Activated naive CD4-positive, alpha-beta T cell treated with anti-CD3 and anti-CD28 coated beads for 36 hours (primary cell): ENCODE data around the gene RASGRP2. TPM values are rescaled to one million over a fixed set of nuclear protein-coding genes. Genes with fewer than 3 reads are reported as not detected.

Experiments
- CTCF ChIA-PET: fragments of 350-600 bp; sonication (Branson Sonifier 250); formaldehyde crosslinking; loops from one replicate; lab custom pipeline; 2021; ENCODE audit warnings: antibody characterized with exemption; lab: Charles Lee
- DNase-seq: peaks from one replicate; pipeline ENCODE4 v3.0.0-alpha.2; 2020
- H3K27ac Mint-ChIP-seq: one replicate; pipeline ENCODE4 v1.8.0; 2021; ENCODE audit warnings: mild to moderate bottlenecking, mixed read lengths
- H3K27me3 Mint-ChIP-seq: one replicate; pipeline ENCODE4 v1.8.0; 2021; ENCODE audit warnings: low read depth, mixed read lengths
- H3K36me3 Mint-ChIP-seq: one replicate; pipeline ENCODE4 v1.8.0; 2021; ENCODE audit warnings: low read depth, mixed read lengths
- H3K4me1 Mint-ChIP-seq: one replicate; pipeline ENCODE4 v1.8.0; 2021; ENCODE audit warnings: low read depth, mixed read lengths
- H3K4me3 Mint-ChIP-seq: one replicate; pipeline ENCODE4 v1.8.0; 2021; ENCODE audit warnings: mild to moderate bottlenecking, moderate library complexity, mixed read lengths
- H3K9me3 Mint-ChIP-seq: one replicate; pipeline ENCODE4 v1.8.0; 2021; ENCODE audit warnings: mixed read lengths
- intact Hi-C: fragments of 100-400 bp; cut with micrococcal nuclease; formaldehyde crosslinking; loops from one replicate; pipeline ENCODE4 v1.15.1; 2023
- total RNA-seq, 2 experiments: library from RNA; stranded (reverse); gene quantifications; one replicate each; pipeline ENCODE4 v1.2.3, GENCODE V29; 2021

Gene RASGRP2
- total RNA-seq, 2 experiments from 2014 or later, result 5.2 to 5.6 TPM

GRCh38 chr11:64767344-64768299 lies 23.7 kb upstream of the RASGRP2 start:
- CTCF ChIA-PET, result interaction anchor here (0.7 to 2.3 kb wide), 6 partner anchors 8 to 83 kb away, joined by 3 to 8 read pairs (median 4); partner anchors contain the start of gene PYGM
- peak; percentile 90 for DNase-seq

GRCh38 chr11:64766881-64767280 lies 22.9 kb upstream of the RASGRP2 start:
- H3K36me3 Mint-ChIP-seq, result peaks cover 82% of the 10 kb centered on the region
- intact Hi-C loops, result no loop called here
- H3K27me3 Mint-ChIP-seq, result no peaks in the 10 kb centered on the region
- H3K27ac Mint-ChIP-seq, result no peak overlapping the region
- CTCF ChIA-PET, result interaction anchor here (0.6 to 2.6 kb wide), 4 partner anchors 9 to 78 kb away, joined by 4 to 8 read pairs (median 5); partner anchors contain the start of gene RASGRP2
- no peak for DNase-seq
- no peaks in the 10 kb centered on the region for H3K9me3 Mint-ChIP-seq
- H3K4me3 Mint-ChIP-seq, result no peak overlapping the region
- peaks cover 95% of the 10 kb centered on the region for H3K4me1 Mint-ChIP-seq

More at GRCh38 chr11:64767344-64768299, 23.7 kb upstream of the RASGRP2 start:
- Mint-ChIP-seq H3K27ac (peak overlapping the region; percentile 89), H3K4me1 (peaks cover 96% of the 10 kb centered on the region), H3K36me3 (peaks cover 84% of the 10 kb centered on the region), H3K27me3 (no peaks in the 10 kb centered on the region), H3K9me3 (no peaks in the 10 kb centered on the region), H3K4me3 (peak overlapping the region; percentile 19)
- intact Hi-C loops, result no loop called here

- no peak for DNase-seq
- Mint-ChIP-seq H3K4me1 (peaks cover 94% of the 10 kb centered on the region), H3K4me3 (no peak overlapping the region), H3K27me3 (no peaks in the 10 kb centered on the region), H3K9me3 (no peaks in the 10 kb centered on the region), H3K27ac (peak overlapping the region; percentile 71), H3K36me3 (peaks cover 74% of the 10 kb centered on the region)
- intact Hi-C loops, result loop anchor here (2.0 kb wide), 1 partner anchor 13 kb away; the partner anchor contains the start of gene SF1
- CTCF ChIA-PET, result interaction anchor here (0.6 to 2.6 kb wide), 3 partner anchors 10 to 77 kb away, joined by 4 to 6 read pairs (median 4); partner anchors contain the start of gene RASGRP2
Observed at GRCh38 chr11:64765851-64766665, 22.1 kb upstream of the RASGRP2 start.

GRCh38 chr11:64765291-64765850 lies 21.4 kb upstream of the RASGRP2 start:
- intact Hi-C loops, result loop anchor here (2.0 kb wide), 1 partner anchor 13 kb away; the partner anchor contains the start of gene SF1
- H3K4me1 Mint-ChIP-seq, result peaks cover 92% of the 10 kb centered on the region
- H3K4me3 Mint-ChIP-seq, result no peak overlapping the region
- DNase-seq, result no peak
- no peaks in the 10 kb centered on the region for H3K9me3 Mint-ChIP-seq
- H3K36me3 Mint-ChIP-seq, result peaks cover 68% of the 10 kb centered on the region
- CTCF ChIA-PET, result interaction anchor here (1.1 to 2.6 kb wide), 4 partner anchors 10 to 77 kb away, joined by 3 to 6 read pairs (median 4); no protein-coding TSS in a partner anchor
- H3K27me3 Mint-ChIP-seq, result no peaks in the 10 kb centered on the region
- peak overlapping the region; percentile 83 for H3K27ac Mint-ChIP-seq

- intact Hi-C loops, result loop anchor here (1.0 to 2.0 kb wide), 3 partner anchors 8 to 21 kb away; partner anchors contain the start of gene SF1
- Mint-ChIP-seq H3K4me3 (no peak overlapping the region), H3K9me3 (no peaks in the 10 kb centered on the region), H3K27me3 (no peaks in the 10 kb centered on the region), H3K4me1 (peaks cover 89% of the 10 kb centered on the region), H3K36me3 (peaks cover 64% of the 10 kb centered on the region), H3K27ac (peak overlapping the region; percentile 83)
- CTCF ChIA-PET, result interaction anchor here (1.1 to 2.6 kb wide), 4 partner anchors 11 to 22 kb away, joined by 3 to 6 read pairs (median 4); no protein-coding TSS in a partner anchor
- DNase-seq, result no peak
Observed at GRCh38 chr11:64764753-64765152, 20.8 kb upstream of the RASGRP2 start.

GRCh38 chr11:64764040-64764611 lies 20.2 kb upstream of the RASGRP2 start:
- intact Hi-C loops, result loop anchor here (1.0 to 2.0 kb wide), 3 partner anchors 8 to 21 kb away; partner anchors contain the start of gene SF1
- H3K4me3 Mint-ChIP-seq, result no peak overlapping the region
- CTCF ChIA-PET, result interaction anchor here (1.1 to 2.6 kb wide), 5 partner anchors 8 to 23 kb away, joined by 3 to 7 read pairs (median 5); no protein-coding TSS in a partner anchor

GRCh38 chr11:64763526-64764039 lies 19.6 kb upstream of the RASGRP2 start:
- Mint-ChIP-seq H3K4me1 (peaks cover 82% of the 10 kb centered on the region), H3K4me3 (no peak overlapping the region), H3K27me3 (no peaks in the 10 kb centered on the region), H3K27ac (peak overlapping the region; percentile 83), H3K36me3 (peaks cover 55% of the 10 kb centered on the region), H3K9me3 (no peaks in the 10 kb centered on the region)
- no peak for DNase-seq
- intact Hi-C loops, result loop anchor here (1.0 to 2.0 kb wide), 3 partner anchors 9 to 20 kb away; partner anchors contain the start of gene SF1
- CTCF ChIA-PET, result interaction anchor here (0.9 to 2.2 kb wide), 6 partner anchors 9 to 23 kb away, joined by 3 to 7 read pairs (median 5); partner anchors contain the start of gene RASGRP2

More at GRCh38 chr11:64764040-64764611, 20.2 kb upstream of the RASGRP2 start:
- Mint-ChIP-seq H3K27ac (peak overlapping the region; percentile 83), H3K9me3 (no peaks in the 10 kb centered on the region), H3K27me3 (no peaks in the 10 kb centered on the region), H3K4me1 (peaks cover 88% of the 10 kb centered on the region), H3K36me3 (peaks cover 58% of the 10 kb centered on the region)
- DNase-seq, result peak; percentile 52

GRCh38 chr11:64762674-64763525 lies 19.0 kb upstream of the RASGRP2 start:
- peak; percentile 60 for DNase-seq
- Mint-ChIP-seq H3K4me1 (peaks cover 75% of the 10 kb centered on the region), H3K36me3 (peaks cover 50% of the 10 kb centered on the region), H3K27me3 (no peaks in the 10 kb centered on the region), H3K27ac (peak overlapping the region; percentile 83), H3K9me3 (no peaks in the 10 kb centered on the region), H3K4me3 (no peak overlapping the region)
- CTCF ChIA-PET, result interaction anchor here (0.9 to 2.2 kb wide), 6 partner anchors 9 to 74 kb away, joined by 3 to 13 read pairs (median 6); partner anchors contain the start of gene RASGRP2
- intact Hi-C loops, result no loop called here

GRCh38 chr11:64762277-64762673 lies 18.3 kb upstream of the RASGRP2 start:
- H3K27ac Mint-ChIP-seq, result peak overlapping the region; percentile 83
- peaks cover 69% of the 10 kb centered on the region for H3K4me1 Mint-ChIP-seq
- no peaks in the 10 kb centered on the region for H3K27me3 Mint-ChIP-seq
- no peak overlapping the region for H3K4me3 Mint-ChIP-seq
- DNase-seq, result no peak
- intact Hi-C loops, result no loop called here
- peaks cover 43% of the 10 kb centered on the region for H3K36me3 Mint-ChIP-seq
- CTCF ChIA-PET, result interaction anchor here (1.8 to 2.2 kb wide), 3 partner anchors 10 to 73 kb away, joined by 6 to 13 read pairs (median 7); no protein-coding TSS in a partner anchor
- H3K9me3 Mint-ChIP-seq, result no peaks in the 10 kb centered on the region
